SK-N-SH (cell line): ENCODE results near the gene C13orf46. TPM values are rescaled to one million over a fixed set of nuclear protein-coding genes. Genes with fewer than 3 reads are reported as not detected.

Experiments
- CTCF ChIA-PET: fragments of 300-600, 350-600 bp; formaldehyde crosslinking; extraction: SDS; loops from one replicate; lab custom pipeline; 2021; lab: Yijun Ruan, JAX
- POLR2A ChIA-PET: fragments of 350-600 bp; sonication (Branson Sonifier 250); formaldehyde crosslinking; extraction: SDS; loops from one replicate; lab custom pipeline; 2020; ENCODE audit warnings: antibody characterized with exemption, inconsistent platforms; lab: Yijun Ruan, JAX
- DNase-seq: peaks from one replicate; pipeline ENCODE4 v3.0.0; 2012
- H2AFZ ChIP-seq: fragments of 200-600 bp; sonication (generic); 2 replicates; pipeline ENCODE4 v1.8.1; 2016; ENCODE audit warnings: antibody characterized with exemption, mild to moderate bottlenecking, low read depth
- H3F3A ChIP-seq: fragments of 200-600 bp; sonication (generic); replicated peaks from 2 replicates; pipeline ENCODE3; 2016; ENCODE audit warnings: antibody characterized with exemption, mild to moderate bottlenecking; ENCODE audit not compliant: insufficient read depth
- H3K27ac ChIP-seq, 2 experiments: fragments of 200-500 bp in 1 of 2; fragments of 200-600 bp in 1 of 2; sonication (Bioruptor generic) in 1 of 2; sonication (generic), shearing (Covaris generic) in 1 of 2; 2 replicates each; pipeline versions ENCODE4 v1.5.1 to v1.6.1; 2014 to 2016; ENCODE audit warnings: low read depth in 2 of 2, inconsistent platforms in 1 of 2, low read length in 1 of 2, mild to moderate bottlenecking in 1 of 2, mixed read lengths in 1 of 2
- H3K27me3 ChIP-seq: fragments of 200-600 bp; sonication (generic), shearing (Covaris generic); 2 replicates; pipeline ENCODE4 v1.6.1; 2016; ENCODE audit warnings: mixed run types; ENCODE audit not compliant: insufficient read depth
- H3K36me3 ChIP-seq, 2 experiments: fragments of 200-500 bp in 1 of 2; fragments of 200-600 bp in 1 of 2; sonication (Bioruptor generic) in 1 of 2; sonication (generic) in 1 of 2; replicated peaks in 1 of 2; 2 replicates each; pipeline versions ENCODE3 to v1.5.1; 2014 to 2016; ENCODE audit warnings: low read length in 1 of 2, mild to moderate bottlenecking in 1 of 2; ENCODE audit not compliant: insufficient read depth in 2 of 2, control insufficient read depth in 1 of 2
- H3K4me1 ChIP-seq, 2 experiments: fragments of 200-500 bp in 1 of 2; fragments of 200-600 bp in 1 of 2; sonication (Bioruptor generic) in 1 of 2; sonication (generic), shearing (Covaris generic) in 1 of 2; 2 replicates each; pipeline versions ENCODE4 v1.5.1 to v1.6.1; 2014 to 2016; ENCODE audit warnings: low read depth in 1 of 2, low read length in 1 of 2, mixed run types in 1 of 2; ENCODE audit not compliant: insufficient read depth in 2 of 2, control insufficient read depth in 1 of 2
- H3K4me2 ChIP-seq: fragments of 200-600 bp; sonication (generic), shearing (Covaris generic); 2 replicates; pipeline ENCODE4 v1.6.1; 2017; ENCODE audit warnings: mixed run types
- H3K4me3 ChIP-seq, 2 experiments: fragments of 200-500 bp in 1 of 2; fragments of 200-600 bp in 1 of 2; sonication (Bioruptor generic) in 1 of 2; sonication (generic), shearing (Covaris generic) in 1 of 2; 2 replicates each; pipeline versions ENCODE4 v1.5.1 to v1.8.1; 2014 to 2016; ENCODE audit warnings: low read depth in 2 of 2, inconsistent platforms in 1 of 2, low read length in 1 of 2, mild to moderate bottlenecking in 1 of 2, mixed read lengths in 1 of 2, moderate library complexity in 1 of 2
- H3K79me2 ChIP-seq: fragments of 200-600 bp; sonication (generic); 2 replicates; pipeline ENCODE4 v1.8.1; 2017; ENCODE audit warnings: mild to moderate bottlenecking; ENCODE audit not compliant: insufficient read depth
- H3K9ac ChIP-seq: fragments of 200-600 bp; sonication (generic); 2 replicates; pipeline ENCODE4 v1.6.1; 2017; ENCODE audit warnings: mixed run types
- H3K9me2 ChIP-seq: fragments of 200-600 bp; sonication (generic); 2 replicates; pipeline ENCODE4 v1.6.1; 2017; ENCODE audit warnings: mixed run types
- H3K9me3 ChIP-seq: fragments of 200-600 bp; sonication (generic); 2 replicates; pipeline ENCODE4 v1.6.1; 2017; ENCODE audit warnings: mixed run types, mild to moderate bottlenecking, moderate library complexity
- H4K20me1 ChIP-seq: fragments of 200-600 bp; sonication (generic); 2 replicates; pipeline ENCODE4 v1.6.1; 2017; ENCODE audit warnings: mild to moderate bottlenecking, mixed run types; ENCODE audit not compliant: insufficient read depth
- EP300 ChIP-seq, 2 experiments: IDR thresholded peaks; 2 replicates each; pipeline versions ENCODE4 v1.4.0 to v1.6.1; 2012; ENCODE audit warnings: borderline replicate concordance in 1 of 2, low read depth in 1 of 2, low read length in 1 of 2
- FOXM1 ChIP-seq: IDR thresholded peaks from 2 replicates; pipeline ENCODE4 v1.4.0; 2012; ENCODE audit warnings: low read depth, mild to moderate bottlenecking
- GABPA ChIP-seq: IDR thresholded peaks from 2 replicates; pipeline ENCODE4 v1.4.0; 2012; ENCODE audit warnings: low read depth, mild to moderate bottlenecking
- POLR2AphosphoS5 ChIP-seq: IDR thresholded peaks from 2 replicates; pipeline ENCODE4 v1.6.1; 2012; ENCODE audit warnings: low read depth, low read length
- RAD21 ChIP-seq: IDR thresholded peaks from 2 replicates; pipeline ENCODE4 v1.6.1; 2012; ENCODE audit warnings: mild to moderate bottlenecking, low read length
- REST ChIP-seq: IDR thresholded peaks from 2 replicates; pipeline ENCODE4 v1.6.1; 2012; ENCODE audit warnings: mild to moderate bottlenecking, low read depth, low read length, moderate library complexity
- TAF1 ChIP-seq: IDR thresholded peaks from 2 replicates; pipeline ENCODE4 v1.6.1; 2012; ENCODE audit warnings: low read depth, mild to moderate bottlenecking, low read length, moderate library complexity, borderline replicate concordance
- TCF12 ChIP-seq: IDR thresholded peaks from 2 replicates; pipeline ENCODE4 v1.4.0; 2012
- WGBS: methylation state at CpG from one replicate; pipeline ENCODE4 v1.1.6; 2017; ENCODE audit warnings: low lambda C conversion rate; 5-methylcytosine and 5-hydroxymethylcytosine counted together
- polyA plus RNA-seq, 3 experiments: library from polyadenylated mRNA; depleted of rRNA; stranded (reverse); fragments of >200 nt; gene quantifications; 2 replicates each; pipeline ENCODE4 v1.2.3, GENCODE V29; 2012
- TF ChIP-seq, protein P1 (sequence below): IDR thresholded peaks from 2 replicates; pipeline ENCODE4 v1.4.0; 2012; ENCODE audit warnings: low read depth
- TF ChIP-seq, protein P2 (sequence below): IDR thresholded peaks from 2 replicates; pipeline ENCODE4 v1.4.0; 2012; ENCODE audit warnings: low read depth, borderline replicate concordance
- TF ChIP-seq, protein P3 (sequence below): IDR thresholded peaks from 2 replicates; pipeline ENCODE4 v1.4.0; 2012; ENCODE audit warnings: low read depth, borderline replicate concordance

Gene C13orf46
- polyA plus RNA-seq, 1 of the 3 experiments (the other 2 are of a cell fraction) = 1.7 TPM

- WGBS = 86% methylated on average over 27 of the region's 27 CpGs
- TF ChIP-seq POLR2AphosphoS5 (no peak), TAF1 (no peak), EP300 (IDR thresholded peaks at IDR 0.05; ENCODE audit: borderline replicate concordance in 1 of 2, low read depth in 1 of 2, low read length in 1 of 2) (no peak), RAD21 (no peak)
- TF ChIP-seq, protein P1, sequence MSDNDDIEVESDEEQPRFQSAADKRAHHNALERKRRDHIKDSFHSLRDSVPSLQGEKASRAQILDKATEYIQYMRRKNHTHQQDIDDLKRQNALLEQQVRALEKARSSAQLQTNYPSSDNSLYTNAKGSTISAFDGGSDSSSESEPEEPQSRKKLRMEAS = no peak
- TF ChIP-seq, protein P2, sequence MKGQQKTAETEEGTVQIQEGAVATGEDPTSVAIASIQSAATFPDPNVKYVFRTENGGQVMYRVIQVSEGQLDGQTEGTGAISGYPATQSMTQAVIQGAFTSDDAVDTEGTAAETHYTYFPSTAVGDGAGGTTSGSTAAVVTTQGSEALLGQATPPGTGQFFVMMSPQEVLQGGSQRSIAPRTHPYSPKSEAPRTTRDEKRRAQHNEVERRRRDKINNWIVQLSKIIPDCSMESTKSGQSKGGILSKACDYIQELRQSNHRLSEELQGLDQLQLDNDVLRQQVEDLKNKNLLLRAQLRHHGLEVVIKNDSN = no peak
- Histone ChIP-seq H2AFZ (no peak overlapping the region), H3K27ac (no peak overlapping the region), H3K4me2 (no peak overlapping the region), H3K9ac (no peak overlapping the region), H3K9me3 (peaks cover 12% of the 10 kb centered on the region; the same call in 1 of the 2 replicates), H3K36me3 (no peaks in the 10 kb centered on the region), H3K27me3 (no peaks in the 10 kb centered on the region), H3F3A (no peaks in the 10 kb centered on the region), H3K4me3 (no peak overlapping the region), H3K79me2 (no peaks in the 10 kb centered on the region), H4K20me1 (no peaks in the 10 kb centered on the region), H3K9me2 (no peaks in the 10 kb centered on the region), H3K4me1 (no peaks in the 10 kb centered on the region)
- no peak for DNase-seq
- POLR2A ChIA-PET = no interaction called here
- CTCF ChIA-PET = no interaction called here
Measured at GRCh38 chr13:113955691-113956090, 18.2 kb downstream of the C13orf46 start.

DNA sequence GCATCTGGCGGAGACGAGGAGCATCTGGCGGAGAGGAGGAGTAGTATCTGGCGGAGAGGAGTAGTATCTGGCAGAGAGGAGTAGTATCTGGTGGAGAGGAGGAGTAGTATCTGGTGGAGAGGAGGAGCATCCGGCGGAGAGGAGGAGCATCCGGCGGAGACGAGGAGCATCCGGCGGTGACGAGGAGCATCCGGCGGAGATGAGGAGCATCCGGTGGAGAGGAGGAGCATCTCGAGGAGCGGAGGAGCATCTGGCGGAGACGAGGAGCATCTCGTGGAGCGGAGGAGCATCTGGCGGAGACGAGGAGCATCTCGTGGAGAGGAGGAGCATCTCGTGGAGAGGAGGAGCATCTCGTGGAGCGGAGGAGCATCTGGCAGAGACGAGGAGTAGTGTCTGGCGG is 18.6 kb downstream of the C13orf46 start:
- no peak for TF ChIP-seq TCF12
- TF ChIP-seq, protein P3, sequence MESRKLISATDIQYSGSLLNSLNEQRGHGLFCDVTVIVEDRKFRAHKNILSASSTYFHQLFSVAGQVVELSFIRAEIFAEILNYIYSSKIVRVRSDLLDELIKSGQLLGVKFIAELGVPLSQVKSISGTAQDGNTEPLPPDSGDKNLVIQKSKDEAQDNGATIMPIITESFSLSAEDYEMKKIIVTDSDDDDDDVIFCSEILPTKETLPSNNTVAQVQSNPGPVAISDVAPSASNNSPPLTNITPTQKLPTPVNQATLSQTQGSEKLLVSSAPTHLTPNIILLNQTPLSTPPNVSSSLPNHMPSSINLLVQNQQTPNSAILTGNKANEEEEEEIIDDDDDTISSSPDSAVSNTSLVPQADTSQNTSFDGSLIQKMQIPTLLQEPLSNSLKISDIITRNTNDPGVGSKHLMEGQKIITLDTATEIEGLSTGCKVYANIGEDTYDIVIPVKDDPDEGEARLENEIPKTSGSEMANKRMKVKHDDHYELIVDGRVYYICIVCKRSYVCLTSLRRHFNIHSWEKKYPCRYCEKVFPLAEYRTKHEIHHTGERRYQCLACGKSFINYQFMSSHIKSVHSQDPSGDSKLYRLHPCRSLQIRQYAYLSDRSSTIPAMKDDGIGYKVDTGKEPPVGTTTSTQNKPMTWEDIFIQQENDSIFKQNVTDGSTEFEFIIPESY = no peak
- no peak for TF ChIP-seq REST
- TF ChIP-seq FOXM1 = no peak
- no peak for TF ChIP-seq GABPA
- no peak for TF ChIP-seq EP300 (IDR thresholded peaks at IDR 0.05; ENCODE audit: borderline replicate concordance in 1 of 2, low read depth in 1 of 2, low read length in 1 of 2)
- no peak for TF ChIP-seq POLR2AphosphoS5
- no peaks in the 10 kb centered on the region for H3K4me1 ChIP-seq
- no peak overlapping the region for H3K4me2 ChIP-seq
- no peaks in the 10 kb centered on the region for H3K27me3 ChIP-seq
- 87% methylated on average over 29 of the region's 29 CpGs for WGBS
- POLR2A ChIA-PET = no interaction called here
- H3K79me2 ChIP-seq = no peaks in the 10 kb centered on the region
- H3F3A ChIP-seq = no peaks in the 10 kb centered on the region
- H3K27ac ChIP-seq = no peak overlapping the region
- H3K4me3 ChIP-seq = no peak overlapping the region
- H4K20me1 ChIP-seq = no peaks in the 10 kb centered on the region
- H2AFZ ChIP-seq = no peak overlapping the region
- no peaks in the 10 kb centered on the region for H3K9me2 ChIP-seq
- H3K9ac ChIP-seq = no peak overlapping the region
- CTCF ChIA-PET = no interaction called here
- no peaks in the 10 kb centered on the region for H3K36me3 ChIP-seq
- peaks cover 8% of the 10 kb centered on the region; the same call in 1 of the 2 replicates for H3K9me3 ChIP-seq
- DNase-seq = no peak
